ENCODE data around the gene LCE1B. TPM values are rescaled to one million over a fixed set of nuclear protein-coding genes. Genes with fewer than 3 reads are reported as not detected.

LCE1B gene
- total RNA-seq, 3 donors from 2014 or later = not detected

GRCh38 chr1:152801333-152801732, 10.4 kb upstream of the LCE1B start:
- no peak for TF ChIP-seq POLR2A (IDR thresholded peaks at IDR 0.05)
- no peak for TF ChIP-seq CTCF (IDR thresholded peaks at IDR 0.05)
- Histone ChIP-seq H3K4me1 (no peaks in the 10 kb centered on the region), H3K27ac (no peak overlapping the region), H3K36me3 (no peaks in the 10 kb centered on the region), H3K9me3 (no peaks in the 10 kb centered on the region), H3K4me3 (no peak overlapping the region), H3K27me3 (no peaks in the 10 kb centered on the region)
- no peak for DNase-seq (ENCODE audit: low spot score in 2 of 2)
- intact Hi-C loops (cut with DNase I; ENCODE audit: low total_unique reads) = no loop called here

- intact Hi-C loops (cut with DNase I; ENCODE audit: low total_unique reads) = no loop called here
- no peak for TF ChIP-seq POLR2A (IDR thresholded peaks at IDR 0.05)
- TF ChIP-seq POLR2AphosphoS5 (IDR thresholded peaks at IDR 0.05) = no peak
- no peak for DNase-seq (ENCODE audit: low spot score in 2 of 2)
- Histone ChIP-seq H3K27ac (no peak within 1 kb of the TSS), H3K36me3 (no peaks in the 10 kb centered on the region), H3K4me1 (no peaks in the 10 kb centered on the region), H3K9me3 (no peaks in the 10 kb centered on the region), H3K27me3 (no peaks in the 10 kb centered on the region), H3K4me3 (no peak within 1 kb of the TSS)
Observed at GRCh38 chr1:152806576-152806975, 5.2 kb upstream of the LCE1B start, which contains the start of gene LCE1C. LCE1C (minus strand) TSS chr1:152806651; CDS start chr1:152805478, 1,173 bp downstream.

GRCh38 chr1:152811050-152811449, 721 bp upstream of the LCE1B start:
- intact Hi-C loops (cut with DNase I; ENCODE audit: low total_unique reads) = no loop called here
- H3K4me3 ChIP-seq = no peak overlapping the region
- no peak for DNase-seq (ENCODE audit: low spot score in 2 of 2)
- no peaks in the 10 kb centered on the region for H3K36me3 ChIP-seq
- H3K4me1 ChIP-seq = no peaks in the 10 kb centered on the region
- H3K27me3 ChIP-seq = no peaks in the 10 kb centered on the region
- no peak for TF ChIP-seq POLR2AphosphoS5 (IDR thresholded peaks at IDR 0.05)
- TF ChIP-seq POLR2A (IDR thresholded peaks at IDR 0.05) = no peak
- no peak for TF ChIP-seq CTCF (IDR thresholded peaks at IDR 0.05)
- H3K9me3 ChIP-seq = peaks cover 0 to 4% of the 10 kb centered on the region in 2 donors
- H3K27ac ChIP-seq = no peak overlapping the region

GRCh38 chr1:152817309-152817708, 5.5 kb downstream of the LCE1B start:
- intact Hi-C loops (cut with DNase I; ENCODE audit: low total_unique reads) = no loop called here
- Histone ChIP-seq H3K9me3 (peaks cover 0 to 4% of the 10 kb centered on the region in 2 donors), H3K27me3 (no peaks in the 10 kb centered on the region), H3K4me3 (no peak overlapping the region), H3K36me3 (no peaks in the 10 kb centered on the region), H3K27ac (no peak overlapping the region), H3K4me1 (no peaks in the 10 kb centered on the region)
- TF ChIP-seq CTCF (IDR thresholded peaks at IDR 0.05) = no peak
- no peak for TF ChIP-seq POLR2A (IDR thresholded peaks at IDR 0.05)
- no peak for TF ChIP-seq POLR2AphosphoS5 (IDR thresholded peaks at IDR 0.05)
- no peak for DNase-seq (ENCODE audit: low spot score in 2 of 2)

GRCh38 chr1:152823294-152823693, 11.5 kb downstream of the LCE1B start:
- H3K4me3 ChIP-seq = no peak overlapping the region
- no peaks in the 10 kb centered on the region for H3K27me3 ChIP-seq
- no peak for DNase-seq (ENCODE audit: low spot score in 2 of 2)
- H3K9me3 ChIP-seq = no peaks in the 10 kb centered on the region
- intact Hi-C loops (cut with DNase I; ENCODE audit: low total_unique reads) = no loop called here
- no peak overlapping the region for H3K27ac ChIP-seq
- no peak for TF ChIP-seq POLR2AphosphoS5 (IDR thresholded peaks at IDR 0.05)
- no peak for TF ChIP-seq CTCF (IDR thresholded peaks at IDR 0.05)
- TF ChIP-seq POLR2A (IDR thresholded peaks at IDR 0.05) = no peak
- no peaks in the 10 kb centered on the region for H3K4me1 ChIP-seq
- no peaks in the 10 kb centered on the region for H3K36me3 ChIP-seq

GRCh38 chr1:152824964-152825363, 13.2 kb downstream of the LCE1B start:
- H3K27me3 ChIP-seq = no peaks in the 10 kb centered on the region

More at GRCh38 chr1:152824964-152825363, 13.2 kb downstream of the LCE1B start:
- no peak overlapping the region for H3K4me3 ChIP-seq
- H3K9me3 ChIP-seq = no peaks in the 10 kb centered on the region
- H3K27ac ChIP-seq = no peak overlapping the region
- no peak for DNase-seq (ENCODE audit: low spot score in 2 of 2)
- no peaks in the 10 kb centered on the region for H3K36me3 ChIP-seq
- no peaks in the 10 kb centered on the region for H3K4me1 ChIP-seq
- intact Hi-C loops (cut with DNase I; ENCODE audit: low total_unique reads) = no loop called here
- TF ChIP-seq POLR2AphosphoS5 (IDR thresholded peaks at IDR 0.05) (no peak), CTCF (IDR thresholded peaks at IDR 0.05) (no peak), POLR2A (IDR thresholded peaks at IDR 0.05) (no peak)

Measured in breast epithelium (tissue), 4 donors.